HepG2 (cell line): Measurements from ENCODE around the gene HECTD4. TPM values are rescaled to one million over a fixed set of nuclear protein-coding genes. Genes with fewer than 3 reads are reported as not detected.
"Not testable (repeated sequence)": the region's sequence is repeated elsewhere in the genome, so short reads cannot be mapped to it uniquely, and the experiment has no call there.

Experiments
- ATAC-seq: fragments of 200-7000 bp; cut with Tn5 transposase; 3 replicates; pipeline ENCODE4 v1.9.1; 2020; ENCODE audit warnings: mild to moderate bottlenecking, moderate library complexity
- BruUV-seq: library from RNA; stranded (reverse); fragments of 400-500 nt; replicated peaks from 2 replicates; lab custom pipeline; 2021; lab: Mats Ljungman, UMichigan
- CTCF ChIA-PET: fragments of 300-600 bp; formaldehyde crosslinking; extraction: SDS; loops from one replicate; lab custom pipeline; 2021; ENCODE audit warnings: low total read pairs, inconsistent platforms, low intra/inter-chr PET ratio; lab: Yijun Ruan, JAX
- POLR2A ChIA-PET: fragments of 350-600 bp; sonication (Branson Sonifier 250); formaldehyde crosslinking; loops from one replicate; lab custom pipeline; 2020; ENCODE audit warnings: antibody characterized with exemption, inconsistent platforms; lab: Yijun Ruan, JAX
- DNase-seq: peaks from one replicate; pipeline ENCODE4 v3.0.0-alpha.2; 2015; ENCODE audit warnings: low spot score
- FAIRE-seq: peaks from 3 replicates; lab custom pipeline; 2011; peaks lifted over from hg19 to GRCh38; lab: Jason Lieb, UNC
- H2AFZ ChIP-seq: one replicate; pipeline ENCODE4 v1.6.1; 2011; ENCODE audit warnings: low read length, inconsistent platforms
- H3K27ac ChIP-seq: fragments of 300-600 bp; 3 replicates; pipeline ENCODE4 v1.8.0; 2011; ENCODE audit warnings: mixed run types, mild to moderate bottlenecking, mixed read lengths, low read length, inconsistent platforms; ENCODE audit not compliant: insufficient read depth; ENCODE audit errors: extremely low read length
- H3K27me3 ChIP-seq, 2 experiments: fragments of 200-600 bp in 1 of 2; 2 replicates in 1 of 2; 3 replicates in 1 of 2; pipeline versions ENCODE4 v1.6.0 to v1.8.0; 2011; ENCODE audit warnings: low read length in 2 of 2, mild to moderate bottlenecking in 2 of 2, moderate library complexity in 2 of 2, inconsistent platforms in 1 of 2; ENCODE audit not compliant: insufficient read depth in 2 of 2, control insufficient read depth in 1 of 2
- H3K36me3 ChIP-seq, 2 experiments: fragments of 200-600 bp in 1 of 2; replicated peaks in 1 of 2; 2 replicates in 1 of 2; 3 replicates in 1 of 2; pipeline versions ENCODE4 v1.5.1 to v1.8.0; 2011; ENCODE audit warnings: low read length in 2 of 2, inconsistent platforms in 1 of 2; ENCODE audit not compliant: insufficient read depth in 2 of 2, control insufficient read depth in 1 of 2
- H3K4me1 ChIP-seq: 2 replicates; pipeline ENCODE4 v1.5.1; 2012; ENCODE audit warnings: low read length, inconsistent platforms; ENCODE audit not compliant: insufficient read depth
- H3K4me2 ChIP-seq: 2 replicates; pipeline ENCODE4 v1.6.0; 2011; ENCODE audit warnings: low read depth, low read length, inconsistent platforms
- H3K4me3 ChIP-seq, 3 experiments: fragments of 200-600 bp in 1 of 3; sonication (generic), shearing (Covaris generic) in 1 of 3; replicated peaks in 1 of 3; 2 replicates each; pipeline ENCODE4 v1.5.1; 2011 to 2016; ENCODE audit warnings: low read length in 3 of 3, inconsistent platforms in 2 of 3, low read depth in 2 of 3, mild to moderate bottlenecking in 2 of 3, control low read depth in 1 of 3, mixed read lengths in 1 of 3; ENCODE audit not compliant: insufficient read depth in 1 of 3
- H3K79me2 ChIP-seq: one replicate; pipeline ENCODE4 v1.6.1; 2011; ENCODE audit warnings: low read length, inconsistent platforms; ENCODE audit not compliant: insufficient read depth
- H3K9ac ChIP-seq: 2 replicates; pipeline ENCODE4 v1.6.0; 2011; ENCODE audit warnings: mild to moderate bottlenecking, low read depth, low read length, inconsistent platforms; ENCODE audit not compliant: insufficient read depth
- H3K9me3 ChIP-seq: 2 replicates; pipeline ENCODE4 v1.5.1; 2012; ENCODE audit warnings: mild to moderate bottlenecking, low read length
- H4K20me1 ChIP-seq: 2 replicates; pipeline ENCODE4 v1.6.0; 2011; ENCODE audit warnings: inconsistent platforms, mild to moderate bottlenecking, low read length, moderate library complexity; ENCODE audit not compliant: insufficient read depth
- AGO1 ChIP-seq: fragments of 200-400 bp; formaldehyde crosslinking; IDR thresholded peaks from 2 replicates; pipeline ENCODE4 v1.6.1; 2017; ENCODE audit warnings: mild to moderate bottlenecking, low read depth, low read length, moderate library complexity; ENCODE audit not compliant: poor library complexity, severe bottlenecking
- MNT ChIP-seq: fragments of 450-650 bp; IDR thresholded peaks from 2 replicates; pipeline ENCODE4 v1.6.1; 2016
- MTF1 ChIP-seq: sonication (generic); formaldehyde crosslinking; IDR thresholded peaks from 2 replicates; pipeline ENCODE4 v1.5.0; 2020; ENCODE audit warnings: missing genetic modification reagents
- ZNF337 ChIP-seq: sonication (generic); formaldehyde crosslinking; IDR thresholded peaks from 2 replicates; pipeline ENCODE4 v1.5.1; 2020; ENCODE audit warnings: missing genetic modification reagents, low read depth, mild to moderate bottlenecking, borderline replicate concordance
- ZNF780A ChIP-seq: sonication (generic); formaldehyde crosslinking; IDR thresholded peaks from 2 replicates; pipeline ENCODE4 v1.8.0; 2022; ENCODE audit warnings: mild to moderate bottlenecking, missing genetic modification reagents, moderate library complexity
- WGBS: methylation state at CpG from one replicate; pipeline ENCODE4 v1.1.6; 2017; ENCODE audit warnings: low lambda C conversion rate; 5-methylcytosine and 5-hydroxymethylcytosine counted together
- in situ Hi-C: cut with HindIII; loops from 2 replicates; pipeline ENCODE4 v1.10.0; 2017; ENCODE audit warnings: low pct_unique_long_range_greater_than_20kb; ENCODE audit not compliant: extremely low pct_ligation_motif_present
- intact Hi-C: fragments of 100-400 bp; cut with micrococcal nuclease; formaldehyde crosslinking; loops from one replicate; pipeline ENCODE4 v1.10.0; 2022; ENCODE audit not compliant: unreplicated experiment
- polyA plus RNA-seq, 8 experiments: library from polyadenylated mRNA; depleted of rRNA in 3 of 8; stranded (reverse) in 7 of 8; unstranded in 1 of 8; fragments of >200 nt; fragmentation: Illumina TruSeq in 4 of 8; extraction: Trizol in 4 of 8; gene quantifications; 2 replicates each; pipeline versions ENCODE4 v1.2.1 to v1.2.3, GENCODE V29; 2011 to 2016; ENCODE audit warnings: low read depth in 4 of 8, missing spikeins in 1 of 8, mixed read lengths in 1 of 8; ENCODE audit not compliant: insufficient read depth in 1 of 8
- total RNA-seq, 5 experiments: library from RNA; depleted of rRNA; stranded (reverse); fragments of >200 nt; fragmentation: Illumina TruSeq; extraction: Trizol; gene quantifications; 2 replicates each; pipeline ENCODE4 v1.2.3, GENCODE V29; 2016; ENCODE audit warnings: low read depth in 1 of 5

HECTD4 gene
- total and polyA plus RNA-seq, 2 of the 13 experiments (the other 11 are each of a cell fraction or from before 2014, with no cell fraction given): 9.0 to 11.4 TPM

GRCh38 chr12:112159146-112159541, 223.1 kb downstream of the HECTD4 start (continued):
- no peak for TF ChIP-seq ZNF337 (CRISPR knock-in tag)
- no peak for TF ChIP-seq MTF1
- no peak for TF ChIP-seq ZNF780A (CRISPR knock-in tag)
- TF ChIP-seq AGO1: no peak
- TF ChIP-seq MNT: no peak
- TF ChIP-seq, all 625 proteins: peak for 0

DNA sequence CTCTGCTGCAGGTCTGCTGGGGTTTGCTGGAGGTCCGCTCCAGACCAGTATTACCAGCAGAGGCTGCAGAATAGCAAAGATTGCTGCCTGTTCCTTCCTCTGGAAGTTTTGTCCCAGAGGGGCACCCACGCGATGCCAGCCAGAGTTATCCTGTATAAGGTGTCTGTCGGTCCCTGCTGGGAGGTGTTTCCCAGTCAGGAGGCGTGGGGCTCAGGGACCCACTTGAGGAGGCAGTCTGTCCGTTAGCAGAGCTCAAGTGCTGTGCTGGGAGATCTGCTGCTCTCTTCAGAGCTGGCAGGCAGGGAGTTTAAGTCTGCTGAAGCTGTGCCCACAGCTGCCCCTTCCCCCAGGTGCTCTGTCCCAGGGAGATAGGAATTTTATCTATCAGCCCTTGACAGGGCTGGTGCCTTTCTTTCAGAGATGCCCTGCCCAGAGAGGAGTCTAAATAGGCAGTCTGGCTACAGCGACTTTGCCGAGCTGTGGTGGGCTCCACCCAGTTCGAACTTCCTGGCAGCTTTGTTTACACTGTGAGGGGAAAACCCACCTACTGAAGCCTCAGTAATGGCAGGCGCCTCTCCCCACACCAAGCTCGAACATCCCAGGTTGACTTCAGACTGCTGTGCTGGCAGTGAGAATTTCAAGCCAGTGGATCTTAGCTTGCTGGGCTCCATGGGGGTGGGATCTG, 223.6 kb downstream of the HECTD4 start:
- POLR2A ChIA-PET: not testable (repeated sequence)

More for the DNA sequence above, 223.6 kb downstream of the HECTD4 start:
- ATAC-seq, H3K9me3 ChIP-seq, H3K9ac ChIP-seq, BruUV-seq, H3K36me3 ChIP-seq, H3K79me2 ChIP-seq, in situ Hi-C loops, H3K4me2 ChIP-seq, H3K4me3 ChIP-seq, H3K4me1 ChIP-seq, H4K20me1 ChIP-seq, CTCF ChIA-PET, FAIRE-seq, intact Hi-C loops, H2AFZ ChIP-seq, H3K27me3 ChIP-seq, DNase-seq, H3K27ac ChIP-seq: not testable (repeated sequence)
- WGBS: 100% methylated on average over 3 of the region's 11 CpGs
